Measurements from ENCODE around the gene LYPD3. TPM values are rescaled to one million over a fixed set of nuclear protein-coding genes. Genes with fewer than 3 reads are reported as not detected.

The LYPD3 gene
- polyA plus RNA-seq, 1 of the 3 experiments (the other 2 are of a cell fraction), result 4.2 TPM

GRCh38 chr19:43488179-43488578 lies 22.8 kb upstream of the LYPD3 start:
- ChIA-PET CTCF (no interaction called here), POLR2A (no interaction called here)

GRCh38 chr19:43486412-43486811 lies 21.0 kb upstream of the LYPD3 start:
- H3K27ac ChIP-seq (ENCODE audit: low read depth in 2 of 2, low read length in 1 of 2), result no peak overlapping the region
- no peak overlapping the region for H3K4me3 ChIP-seq (ENCODE audit: low read depth in 2 of 2, low read length in 1 of 2)
- no peak overlapping the region for H3K9ac ChIP-seq
- no peaks in the 10 kb centered on the region for H3K4me1 ChIP-seq (ENCODE audit: control insufficient read depth in 1 of 2, insufficient read depth in 2 of 2, low read depth in 1 of 2, low read length in 1 of 2)
- ChIA-PET POLR2A (no interaction called here), CTCF (interaction anchor here (1.6 to 2.0 kb wide), 2 partner anchors 33 to 39 kb away, joined by 5 to 7 read pairs; no protein-coding TSS in a partner anchor)
- no peaks in the 10 kb centered on the region for H3K27me3 ChIP-seq (ENCODE audit: insufficient read depth)
- TF ChIP-seq USF2 (IDR thresholded peaks at IDR 0.05; ENCODE audit: borderline replicate concordance, low read depth, low read length) (no peak), SMC3 (IDR thresholded peaks at IDR 0.05; ENCODE audit: low read depth, low read length) (no peak), FOXJ3 (CRISPR knock-in tag; IDR thresholded peaks at IDR 0.05) (no peak), REST (IDR thresholded peaks at IDR 0.05; ENCODE audit: low read depth, low read length) (no peak), TEAD4 (IDR thresholded peaks at IDR 0.05; ENCODE audit: borderline replicate concordance, insufficient read depth) (no peak), RXRA (IDR thresholded peaks at IDR 0.05; ENCODE audit: borderline replicate concordance, low read depth) (no peak), YY1 (IDR thresholded peaks at IDR 0.05; ENCODE audit: low read depth) (no peak), TAF1 (IDR thresholded peaks at IDR 0.05; ENCODE audit: borderline replicate concordance, low read depth, low read length) (no peak), FOSL2 (IDR thresholded peaks at IDR 0.05; ENCODE audit: borderline replicate concordance, low read depth) (no peak), NRF1 (IDR thresholded peaks at IDR 0.05; ENCODE audit: low read depth, low read length) (no peak), IRF3 (IDR thresholded peaks at IDR 0.05; ENCODE audit: low read depth, low read length) (no peak), CTCF (IDR thresholded peaks at IDR 0.05) (no peak)
- no peaks in the 10 kb centered on the region for H3K9me2 ChIP-seq
- H3F3A ChIP-seq (replicated peaks; ENCODE audit: insufficient read depth), result no peaks in the 10 kb centered on the region
- DNase-seq, result no peak
- H4K20me1 ChIP-seq (ENCODE audit: insufficient read depth), result no peaks in the 10 kb centered on the region
- H3K36me3 ChIP-seq (replicated peaks in 1 of 2; ENCODE audit: control insufficient read depth in 1 of 2, insufficient read depth in 2 of 2, low read length in 1 of 2), result no peaks in the 10 kb centered on the region
- no peaks in the 10 kb centered on the region for H3K79me2 ChIP-seq (ENCODE audit: insufficient read depth)
- WGBS (ENCODE audit: low lambda C conversion rate), result 67% methylated on average over 3 of the region's 7 CpGs
- H2AFZ ChIP-seq (ENCODE audit: low read depth), result no peak overlapping the region
- H3K4me2 ChIP-seq, result no peak overlapping the region
- H3K9me3 ChIP-seq, result no peaks in the 10 kb centered on the region

More at GRCh38 chr19:43488179-43488578, 22.8 kb upstream of the LYPD3 start:
- H3K27ac ChIP-seq (ENCODE audit: low read depth in 2 of 2, low read length in 1 of 2), result no peak overlapping the region
- no peaks in the 10 kb centered on the region for H3K27me3 ChIP-seq (ENCODE audit: insufficient read depth)
- no peaks in the 10 kb centered on the region for H3F3A ChIP-seq (replicated peaks; ENCODE audit: insufficient read depth)
- 82% methylated on average over 8 of the region's 8 CpGs for WGBS (ENCODE audit: low lambda C conversion rate)
- H3K9me2 ChIP-seq, result no peaks in the 10 kb centered on the region
- no peak for TF ChIP-seq FOXJ3 (CRISPR knock-in tag; IDR thresholded peaks at IDR 0.05)
- TF ChIP-seq TAF1 (IDR thresholded peaks at IDR 0.05; ENCODE audit: borderline replicate concordance, low read depth, low read length), result no peak
- TF ChIP-seq MAX (IDR thresholded peaks at IDR 0.05; ENCODE audit: low read depth), result no peak
- no peak for TF ChIP-seq RFX5 (IDR thresholded peaks at IDR 0.05; ENCODE audit: low read length)
- no peak for TF ChIP-seq EP300 (IDR thresholded peaks at IDR 0.05; ENCODE audit: borderline replicate concordance in 1 of 2, low read depth in 1 of 2, low read length in 1 of 2)
- TF ChIP-seq JUND (IDR thresholded peaks at IDR 0.05), result no peak
- TF ChIP-seq GATA2 (CRISPR knock-in tag; IDR thresholded peaks at IDR 0.05), result no peak
- TF ChIP-seq FOSL2 (IDR thresholded peaks at IDR 0.05; ENCODE audit: borderline replicate concordance, low read depth), result no peak
- H3K4me3 ChIP-seq (ENCODE audit: low read depth in 2 of 2, low read length in 1 of 2), result no peak overlapping the region
- no peaks in the 10 kb centered on the region for H3K36me3 ChIP-seq (replicated peaks in 1 of 2; ENCODE audit: control insufficient read depth in 1 of 2, insufficient read depth in 2 of 2, low read length in 1 of 2)
- H3K79me2 ChIP-seq (ENCODE audit: insufficient read depth), result no peaks in the 10 kb centered on the region
- no peak for DNase-seq
- no peak overlapping the region for H3K9ac ChIP-seq
- no peaks in the 10 kb centered on the region for H4K20me1 ChIP-seq (ENCODE audit: insufficient read depth)
- no peak overlapping the region for H3K4me2 ChIP-seq
- no peaks in the 10 kb centered on the region for H3K9me3 ChIP-seq
- no peaks in the 10 kb centered on the region for H3K4me1 ChIP-seq (ENCODE audit: control insufficient read depth in 1 of 2, insufficient read depth in 2 of 2, low read depth in 1 of 2, low read length in 1 of 2)
- no peak overlapping the region for H2AFZ ChIP-seq (ENCODE audit: low read depth)

Measured in SK-N-SH (cell line).